H9 (cell line): ENCODE data around the gene EPS8L1. TPM values are rescaled to one million over a fixed set of nuclear protein-coding genes. Genes with fewer than 3 reads are reported as not detected.

ENCODE experiments used
- DNase-seq: peaks from one replicate; pipeline ENCODE4 v3.0.0-alpha.2; 2017
- H2AFZ ChIP-seq: one replicate; pipeline ENCODE4 v1.6.1; 2013; ENCODE audit warnings: mild to moderate bottlenecking, low read length, control low read depth, moderate library complexity
- H2AK5ac ChIP-seq: 2 replicates; pipeline ENCODE4 v1.6.1; 2013; ENCODE audit warnings: low read length, control low read depth, mixed read lengths; ENCODE audit not compliant: insufficient read length
- H2BK120ac ChIP-seq: one replicate; pipeline ENCODE4 v1.6.1; 2013; ENCODE audit warnings: low read depth, mild to moderate bottlenecking, low read length, control low read depth, inconsistent platforms; ENCODE audit not compliant: poor library complexity, severe bottlenecking
- H2BK12ac ChIP-seq: 2 replicates; pipeline ENCODE4 v1.6.1; 2013; ENCODE audit warnings: low read length, control low read depth, mixed read lengths, low read depth; ENCODE audit not compliant: insufficient read length
- H2BK15ac ChIP-seq: 2 replicates; pipeline ENCODE4 v1.6.1; 2013; ENCODE audit warnings: low read depth, low read length, control low read depth
- H2BK20ac ChIP-seq: one replicate; pipeline ENCODE4 v1.6.1; 2013; ENCODE audit warnings: low read depth, mild to moderate bottlenecking, low read length, control low read depth, inconsistent platforms; ENCODE audit not compliant: poor library complexity, severe bottlenecking
- H2BK5ac ChIP-seq: 2 replicates; pipeline ENCODE4 v1.6.1; 2013; ENCODE audit warnings: low read length, control low read depth, mixed read lengths; ENCODE audit not compliant: insufficient read length
- H3K14ac ChIP-seq: 2 replicates; pipeline ENCODE4 v1.6.1; 2013; ENCODE audit warnings: low read length, control low read depth; ENCODE audit not compliant: insufficient read depth
- H3K18ac ChIP-seq: 2 replicates; pipeline ENCODE4 v1.6.1; 2013; ENCODE audit warnings: low read depth, mild to moderate bottlenecking, mixed read lengths, low read length, control low read depth; ENCODE audit not compliant: insufficient read length
- H3K23ac ChIP-seq: 2 replicates; pipeline ENCODE4 v1.6.1; 2013; ENCODE audit warnings: low read length, control low read depth, mixed read lengths, low read depth; ENCODE audit not compliant: insufficient read length
- H3K23me2 ChIP-seq: 2 replicates; pipeline ENCODE4 v1.6.1; 2013; ENCODE audit warnings: low read depth, mild to moderate bottlenecking, mixed read lengths, low read length, control low read depth; ENCODE audit not compliant: insufficient read length, poor library complexity, severe bottlenecking
- H3K27ac ChIP-seq: 2 replicates; pipeline ENCODE4 v1.5.1; 2013; ENCODE audit warnings: low read length, control low read depth, mixed read lengths, low read depth; ENCODE audit not compliant: insufficient read length
- H3K27me3 ChIP-seq: 2 replicates; pipeline ENCODE4 v1.6.1; 2013; ENCODE audit warnings: low read length, control low read depth, inconsistent platforms; ENCODE audit not compliant: insufficient read depth
- H3K4ac ChIP-seq: 2 replicates; pipeline ENCODE4 v1.6.1; 2013; ENCODE audit warnings: low read depth, mild to moderate bottlenecking, control low read depth, inconsistent platforms, low read length, moderate library complexity
- H3K4me1 ChIP-seq: 2 replicates; pipeline ENCODE4 v1.6.1; 2013; ENCODE audit warnings: low read length, control low read depth, inconsistent platforms; ENCODE audit not compliant: insufficient read depth
- H3K4me2 ChIP-seq: 2 replicates; pipeline ENCODE4 v1.6.1; 2013; ENCODE audit warnings: low read length, control low read depth, mixed read lengths; ENCODE audit not compliant: insufficient read length, insufficient read depth
- H3K56ac ChIP-seq: 2 replicates; pipeline ENCODE4 v1.6.1; 2013; ENCODE audit warnings: low read depth, mild to moderate bottlenecking, mixed read lengths, low read length, control low read depth; ENCODE audit not compliant: insufficient read length
- H3K79me1 ChIP-seq: 2 replicates; pipeline ENCODE4 v1.6.1; 2013; ENCODE audit warnings: low read depth, mild to moderate bottlenecking, moderate library complexity, low read length, control low read depth, inconsistent platforms; ENCODE audit not compliant: insufficient read depth, poor library complexity, severe bottlenecking
- H3K79me2 ChIP-seq: 2 replicates; pipeline ENCODE4 v1.6.1; 2013; ENCODE audit warnings: low read length, control low read depth, inconsistent platforms; ENCODE audit not compliant: insufficient read depth
- H3K9ac ChIP-seq: 2 replicates; pipeline ENCODE4 v1.6.1; 2013; ENCODE audit warnings: low read length, control low read depth, mixed read lengths; ENCODE audit not compliant: insufficient read length; ENCODE audit errors: extremely low read depth
- H3K9me3 ChIP-seq: one replicate; pipeline ENCODE4 v1.6.1; 2013; ENCODE audit warnings: low read depth, low read length, inconsistent platforms; ENCODE audit not compliant: control insufficient read depth
- H3T11ph ChIP-seq: one replicate; pipeline ENCODE4 v1.6.1; 2013; ENCODE audit warnings: mild to moderate bottlenecking, low read length, control low read depth, inconsistent platforms
- H4K20me1 ChIP-seq: one replicate; pipeline ENCODE4 v1.6.1; 2013; ENCODE audit not compliant: control insufficient read depth, insufficient read length, insufficient read depth
- H4K5ac ChIP-seq: 2 replicates; pipeline ENCODE4 v1.6.1; 2013; ENCODE audit warnings: low read depth, mild to moderate bottlenecking, mixed read lengths, low read length, control low read depth; ENCODE audit not compliant: insufficient read length
- H4K8ac ChIP-seq: replicated peaks from 2 replicates; pipeline ENCODE4 v1.6.1; 2013; ENCODE audit warnings: low read length, control low read depth, mixed read lengths, low read depth; ENCODE audit not compliant: insufficient read length
- H4K91ac ChIP-seq: 2 replicates; pipeline ENCODE4 v1.6.1; 2013; ENCODE audit warnings: low read depth, mild to moderate bottlenecking, moderate library complexity, mixed read lengths, low read length, control low read depth; ENCODE audit not compliant: insufficient read length
- H3K27ac Mint-ChIP-seq, 3 experiments: 2 replicates in 2 of 3; 3 replicates in 1 of 3; pipeline ENCODE4 v1.8.0; 2020 to 2021; ENCODE audit warnings: mixed read lengths in 3 of 3, mild to moderate bottlenecking in 1 of 3, moderate library complexity in 1 of 3
- H3K27me3 Mint-ChIP-seq: 2 replicates; pipeline ENCODE4 v1.8.0; 2021; ENCODE audit warnings: low read depth, mild to moderate bottlenecking, moderate library complexity, mixed read lengths
- H3K36me3 Mint-ChIP-seq, 3 experiments: 2 replicates in 2 of 3; 3 replicates in 1 of 3; pipeline ENCODE4 v1.8.0; 2020 to 2021; ENCODE audit warnings: low read depth in 3 of 3, mixed read lengths in 3 of 3; ENCODE audit not compliant: insufficient read depth in 1 of 3
- H3K4me1 Mint-ChIP-seq, 2 experiments: 2 replicates each; pipeline ENCODE4 v1.8.0; 2020; ENCODE audit warnings: mixed read lengths in 2 of 2
- H3K4me3 Mint-ChIP-seq, 2 experiments: 2 replicates in 1 of 2; 3 replicates in 1 of 2; pipeline ENCODE4 v1.8.0; 2020 to 2021; ENCODE audit warnings: mild to moderate bottlenecking in 2 of 2, mixed read lengths in 2 of 2, moderate library complexity in 1 of 2
- H3K9me3 Mint-ChIP-seq, 2 experiments: 2 replicates in 1 of 2; 3 replicates in 1 of 2; pipeline ENCODE4 v1.8.0; 2020; ENCODE audit warnings: mild to moderate bottlenecking in 2 of 2, mixed read lengths in 2 of 2, moderate library complexity in 1 of 2
- CTCF ChIP-seq: fragments of 200-600 bp; sonication (generic); conservative IDR thresholded peaks from 3 replicates; pipeline ENCODE4 v1.8.0; 2021; ENCODE audit warnings: antibody characterized with exemption, mild to moderate bottlenecking
- WGBS: extraction: QIAGEN DNeasy Blood & Tissue Kit; methylation state at CpG from one replicate; pipeline ENCODE4 v1.1.7; 2013; ENCODE audit warnings: missing lambda C conversion rate, low lambda C conversion rate, mixed read lengths; ENCODE audit not compliant: insufficient read length; ENCODE audit errors: extremely low coverage; 5-methylcytosine and 5-hydroxymethylcytosine counted together
- total RNA-seq: library from RNA; stranded (reverse); gene quantifications from 2 replicates; pipeline ENCODE4 v1.2.1, GENCODE V29; 2021

EPS8L1 gene
- total RNA-seq, 1 experiment from 2014 or later: 24.0 TPM

DNA sequence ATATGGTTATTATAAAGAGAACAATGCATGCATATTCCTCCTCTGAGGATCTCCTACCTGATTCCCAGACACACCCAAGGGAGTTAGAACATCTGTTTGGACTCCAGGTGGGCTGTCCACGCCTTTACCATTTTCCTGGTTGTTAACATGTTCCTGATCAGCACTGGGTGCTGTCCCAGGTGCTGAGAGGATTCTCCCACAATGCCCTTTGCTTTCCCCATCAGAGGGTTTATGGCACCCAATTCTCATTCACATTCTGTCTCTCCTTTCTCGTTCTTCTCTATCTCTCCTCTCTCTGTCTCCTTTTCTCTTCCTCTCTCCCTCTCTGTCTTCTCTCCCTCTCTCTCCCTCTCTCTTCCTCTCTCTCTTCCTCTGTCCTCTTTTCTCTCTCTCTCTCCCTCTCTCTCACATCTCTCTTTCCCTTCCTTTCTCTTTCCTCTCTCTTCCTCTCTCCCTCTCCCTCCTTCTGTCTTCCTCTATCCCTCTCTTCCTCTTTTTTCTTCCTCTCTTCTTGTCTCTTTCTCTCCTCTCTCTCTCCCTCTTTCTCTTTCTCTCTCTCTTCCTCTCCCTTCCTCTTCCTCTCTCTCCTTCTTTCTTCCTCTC, 9.5 kb upstream of the EPS8L1 start:
- Histone ChIP-seq H4K91ac (no peak overlapping the region), H3K9me3 (no peaks in the 10 kb centered on the region), H4K20me1 (no peaks in the 10 kb centered on the region), H3K9ac (no peak overlapping the region), H2AK5ac (no peak overlapping the region), H4K8ac (no peak overlapping the region), H3K23me2 (peaks cover 10% of the 10 kb centered on the region), H3K27me3 (peaks cover 26% of the 10 kb centered on the region), H2BK12ac (no peak overlapping the region), H2BK20ac (no peak overlapping the region), H3K4ac (no peak overlapping the region), H3K79me1 (no peaks in the 10 kb centered on the region), H3K4me2 (no peak overlapping the region), H3K56ac (no peak overlapping the region), H3K14ac (no peak overlapping the region), H3K79me2 (no peaks in the 10 kb centered on the region; the same call in 1 of the 2 replicates), H2AFZ (no peak overlapping the region), H3K23ac (no peak overlapping the region), H3T11ph (no peak overlapping the region), H2BK120ac (no peak overlapping the region), H2BK5ac (no peak overlapping the region), H3K4me1 (peaks cover 4% of the 10 kb centered on the region; the same call in 1 of the 2 replicates), H2BK15ac (no peak overlapping the region), H3K18ac (no peak overlapping the region), H4K5ac (no peak overlapping the region), H3K27ac (no peak overlapping the region)
- Mint-ChIP-seq H3K4me1 (peaks cover 14 to 19% of the 10 kb centered on the region in 2 experiments), H3K36me3 (peaks cover 0 to 2% (median 0%) of the 10 kb centered on the region in 3 experiments; a peak in 2 of 7 replicates), H3K27me3 (peaks cover 77% of the 10 kb centered on the region), H3K4me3 (no peak overlapping the region; a peak in 1 of 5 replicates), H3K27ac (no peak overlapping the region), H3K9me3 (peaks cover 0 to 2% of the 10 kb centered on the region in 2 experiments; a peak in 1 of 5 replicates)
- no CpG with 5 or more reads among the region's 2 CpGs for WGBS
- no peak for DNase-seq
- TF ChIP-seq CTCF: no peak
